Activated naive CD4-positive, alpha-beta T cell treated with anti-CD3 and anti-CD28 coated beads, Interleukin-2, amount 50 U/mL, for 72 hours (primary cell): ENCODE results near the gene TMBIM1. TPM values are rescaled to one million over a fixed set of nuclear protein-coding genes. Genes with fewer than 3 reads are reported as not detected.
"Not testable (repeated sequence)": the region's sequence is repeated elsewhere in the genome, so short reads cannot be mapped to it uniquely, and the experiment has no call there.

ENCODE experiments used
- ATAC-seq, 2 donors: fragments of 150-1000 bp; cut with Tn5 transposase; 2 replicates each; pipeline ENCODE4 v1.10.0; 2021; ENCODE audit warnings: mild to moderate bottlenecking in 2 of 2, moderate library complexity in 2 of 2
- DNase-seq, 2 donors: peaks; one replicate each; pipeline ENCODE4 v3.0.0; 2021 to 2022; ENCODE audit warnings: low spot score in 2 of 2
- H3K27ac Mint-ChIP-seq, 2 donors: one replicate each; pipeline ENCODE4 v1.8.0; 2022; ENCODE audit warnings: mild to moderate bottlenecking in 2 of 2, mixed read lengths in 2 of 2
- H3K36me3 Mint-ChIP-seq, 2 donors: one replicate each; pipeline ENCODE4 v1.8.0; 2022; ENCODE audit warnings: mixed read lengths in 2 of 2
- H3K9me3 Mint-ChIP-seq, 2 donors: one replicate each; pipeline ENCODE4 v1.8.0; 2022; ENCODE audit warnings: mixed read lengths in 2 of 2
- total RNA-seq, 2 donors: library from RNA; stranded (reverse); gene quantifications; one replicate each; pipeline ENCODE4 v1.2.3, GENCODE V29; 2022

TMBIM1 gene
- total RNA-seq, 2 donors from 2014 or later = 46.1 to 47.5 TPM

DNA sequence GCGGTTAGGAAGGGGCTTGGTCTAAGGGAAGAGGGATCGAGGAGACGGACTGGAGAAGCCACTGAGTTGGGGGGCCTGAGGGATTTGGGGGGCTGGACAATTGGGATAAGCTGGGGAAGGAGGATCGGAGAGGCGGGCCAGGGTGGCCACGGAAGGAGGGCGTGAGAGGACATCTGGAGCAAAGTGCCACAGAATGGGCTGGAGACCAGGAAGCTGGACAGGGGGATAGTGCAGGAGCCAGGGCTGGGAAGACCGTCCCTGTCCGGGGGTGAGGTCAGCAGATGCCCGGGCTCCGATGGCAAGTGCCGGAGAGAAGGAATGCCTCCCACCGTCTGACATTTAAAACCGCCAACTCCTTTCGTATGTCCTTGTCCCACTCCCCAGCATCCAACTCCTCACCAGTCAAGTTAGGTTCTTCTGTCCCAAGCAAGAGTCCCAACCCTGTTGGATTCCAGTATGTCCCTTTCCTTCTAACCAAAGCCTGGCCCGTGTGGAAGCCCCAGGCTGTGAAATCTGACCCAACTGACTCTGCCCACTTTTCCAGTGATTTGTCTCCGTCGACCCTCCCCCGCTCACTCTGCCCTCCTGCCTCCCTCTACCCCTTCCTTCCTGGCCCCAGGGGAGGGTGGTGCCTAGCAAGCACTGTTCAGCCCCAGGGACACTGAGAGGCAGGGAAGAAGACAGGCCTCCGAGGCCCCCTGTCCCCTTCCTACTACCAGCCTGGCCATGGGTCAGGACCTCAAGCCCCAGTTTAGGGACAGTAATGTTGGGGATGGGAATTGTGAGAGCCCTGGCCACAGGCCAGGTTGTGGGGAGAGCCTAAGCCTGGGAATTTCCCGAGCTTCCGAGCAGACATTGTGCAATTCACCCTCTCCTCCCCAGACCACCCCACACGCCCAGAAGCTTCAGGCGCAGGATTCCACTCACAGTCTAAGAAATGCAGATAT lies 31.5 kb upstream of the TMBIM1 start:
- peak overlapping the region in 1 of 2 donors; percentile 79 for H3K27ac Mint-ChIP-seq
- no peaks in the 10 kb centered on the region for H3K9me3 Mint-ChIP-seq
- DNase-seq (no peak), ATAC-seq (no peak)
- no peaks in the 10 kb centered on the region for H3K36me3 Mint-ChIP-seq

DNA sequence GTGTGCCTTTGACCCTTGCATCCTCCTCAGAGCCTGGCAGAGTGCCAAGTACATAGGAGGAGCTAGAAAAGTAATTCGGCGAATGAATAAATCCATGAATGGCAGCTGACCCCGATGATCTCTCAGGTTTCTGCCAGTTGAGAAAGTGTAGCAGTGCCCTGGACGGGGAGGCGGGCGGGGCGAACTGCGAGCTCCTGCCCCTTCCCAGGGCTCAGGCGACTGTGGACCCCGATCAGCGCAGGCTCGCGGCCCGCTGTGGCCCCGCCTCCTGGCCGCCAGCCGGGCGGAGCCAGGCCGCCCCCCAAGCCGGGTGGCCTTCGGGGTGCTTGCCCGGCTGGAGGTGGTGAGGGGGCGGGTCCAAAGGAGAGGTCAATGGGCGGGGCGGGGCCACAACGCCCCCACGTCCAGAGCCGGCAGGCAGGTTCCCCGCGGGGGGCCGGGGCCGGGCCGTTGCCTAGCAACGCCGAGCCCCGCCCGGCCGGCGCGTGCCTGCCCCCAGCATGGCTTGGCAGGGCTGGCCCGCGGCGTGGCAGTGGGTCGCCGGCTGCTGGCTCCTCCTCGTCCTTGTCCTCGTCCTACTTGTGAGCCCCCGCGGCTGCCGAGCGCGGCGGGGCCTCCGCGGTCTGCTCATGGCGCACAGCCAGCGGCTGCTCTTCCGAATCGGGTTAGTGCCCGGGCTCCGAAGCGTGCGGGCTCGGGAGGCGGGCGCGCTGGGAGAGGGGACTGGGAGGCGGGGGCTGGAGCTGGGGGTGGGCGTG lies 30.6 kb upstream of the TMBIM1 start:
- ATAC-seq = peak; percentile 68 to 85
- peak in 1 of 2 donors; percentile 36 for DNase-seq
- no peaks in the 10 kb centered on the region for H3K9me3 Mint-ChIP-seq
- H3K36me3 Mint-ChIP-seq = no peaks in the 10 kb centered on the region
- peak overlapping the region in 1 of 2 donors; percentile 79 for H3K27ac Mint-ChIP-seq

DNA sequence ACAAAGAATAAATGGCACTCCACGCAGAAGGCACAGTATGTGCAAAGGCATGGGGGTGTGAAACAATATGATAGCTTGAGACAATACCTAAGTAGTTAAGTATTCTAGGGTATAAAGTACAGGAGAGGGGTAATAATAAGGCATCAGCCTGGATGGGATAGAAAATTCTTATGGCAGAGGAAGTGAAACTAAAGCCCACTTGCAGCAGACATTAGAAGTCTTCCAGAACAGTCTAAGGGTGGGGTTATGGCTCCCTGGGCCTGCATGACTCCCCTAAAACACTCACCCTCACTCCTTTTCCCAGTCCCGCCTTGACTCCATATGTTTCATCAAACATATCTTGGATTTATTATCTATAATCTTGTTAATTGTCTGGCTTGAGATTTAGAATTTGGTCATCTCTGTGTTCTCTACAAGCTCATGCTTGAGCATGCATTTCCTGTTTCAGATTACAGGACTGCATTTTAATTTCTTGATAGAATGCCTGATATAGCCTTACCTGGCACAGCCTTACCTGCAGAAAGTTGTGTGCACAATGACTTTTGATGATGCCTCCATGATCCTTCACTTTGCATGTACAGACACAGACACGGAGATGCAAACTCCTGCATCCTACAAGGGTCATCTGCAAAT lies 28.5 kb upstream of the TMBIM1 start:
- no peak for ATAC-seq
- Mint-ChIP-seq H3K9me3 (no peaks in the 10 kb centered on the region), H3K27ac (no peak overlapping the region), H3K36me3 (no peaks in the 10 kb centered on the region)
- no peak for DNase-seq

DNA sequence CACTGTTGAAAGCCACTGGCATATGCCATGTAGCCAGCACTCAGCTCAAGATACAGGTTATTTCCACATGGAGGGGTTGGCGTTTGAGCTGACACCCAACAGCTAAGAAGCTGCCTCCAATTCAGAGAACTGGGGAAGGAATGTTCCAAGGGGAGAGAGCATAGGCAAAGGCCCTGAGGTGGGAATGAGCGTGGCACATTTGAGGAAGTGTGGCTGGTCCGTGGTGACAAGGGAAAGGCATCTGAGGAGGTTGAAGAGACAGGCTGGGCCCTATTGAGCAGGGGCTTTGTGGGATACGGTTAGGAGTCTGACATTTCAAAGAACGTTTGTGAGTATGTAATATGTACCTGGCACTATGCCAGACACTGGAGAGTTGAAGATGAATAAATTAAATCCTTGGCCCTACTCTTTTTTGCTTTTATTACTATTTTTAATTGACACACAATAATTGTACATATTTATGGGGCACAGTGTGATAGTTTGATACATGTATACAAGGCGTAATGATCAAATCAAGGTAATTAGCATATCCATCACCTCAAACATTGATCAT lies 27.6 kb upstream of the TMBIM1 start:
- ATAC-seq (no peak), DNase-seq (no peak)
- Mint-ChIP-seq H3K9me3 (no peaks in the 10 kb centered on the region), H3K27ac (no peak overlapping the region), H3K36me3 (no peaks in the 10 kb centered on the region)

DNA sequence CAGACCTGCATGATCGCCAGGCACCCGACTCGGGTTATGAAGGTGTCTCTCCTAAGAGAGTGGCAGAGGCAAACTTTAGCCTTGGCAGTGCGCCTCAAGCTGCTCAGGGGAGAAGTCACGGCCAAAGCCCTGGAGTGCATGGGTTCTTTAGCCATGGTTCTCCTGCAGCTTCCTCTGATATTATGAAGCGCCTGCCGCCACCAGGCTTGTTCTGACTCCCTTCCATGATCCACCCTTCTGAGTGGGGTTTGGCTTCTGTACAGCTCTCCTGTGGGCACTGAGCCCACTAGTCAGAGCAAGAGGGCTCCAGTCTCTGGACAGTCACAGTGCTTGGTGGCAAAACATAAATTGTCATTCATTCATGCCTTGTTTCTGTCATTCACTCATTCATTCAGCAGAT lies 25.9 kb upstream of the TMBIM1 start:
- no peaks in the 10 kb centered on the region for H3K36me3 Mint-ChIP-seq
- no peak for ATAC-seq
- DNase-seq = no peak
- no peaks in the 10 kb centered on the region for H3K9me3 Mint-ChIP-seq
- H3K27ac Mint-ChIP-seq = no peak overlapping the region

DNA sequence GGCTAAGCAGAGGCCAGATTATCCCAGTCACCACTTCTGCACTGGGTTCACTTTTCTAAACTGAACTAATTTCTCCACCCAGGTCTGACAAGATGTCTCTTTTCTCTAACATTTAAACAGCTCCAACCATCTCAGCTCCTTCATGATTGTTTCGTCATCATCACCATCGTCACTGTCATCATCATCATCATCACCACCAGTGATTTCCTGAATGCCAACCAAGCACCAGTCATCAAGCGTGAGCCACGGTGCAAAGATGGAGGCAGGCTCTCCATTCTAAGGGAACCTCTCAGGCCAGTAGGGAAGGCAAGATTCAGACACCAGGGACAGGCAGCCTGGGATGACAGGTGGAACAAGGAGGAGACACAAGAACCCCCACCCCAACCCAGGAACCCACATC lies 25.5 kb upstream of the TMBIM1 start:
- ATAC-seq = no peak
- DNase-seq = no peak
- H3K9me3 Mint-ChIP-seq = no peaks in the 10 kb centered on the region
- no peaks in the 10 kb centered on the region for H3K36me3 Mint-ChIP-seq
- no peak overlapping the region for H3K27ac Mint-ChIP-seq

DNA sequence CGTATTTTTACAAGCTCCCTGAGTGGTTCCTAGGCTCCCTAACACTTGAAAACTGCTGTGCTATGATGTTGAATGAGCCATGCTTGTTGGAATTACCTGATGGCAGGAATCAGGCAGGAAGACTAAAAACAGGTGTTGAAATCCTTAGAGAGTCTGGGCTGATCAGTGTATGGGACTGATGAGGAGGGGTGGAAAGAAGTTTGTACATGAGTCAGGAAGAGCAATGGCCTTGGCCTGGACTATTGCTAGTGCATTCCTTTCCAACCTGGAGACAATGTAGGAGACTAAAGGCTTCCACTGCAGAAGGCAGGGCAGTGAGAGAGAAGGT lies 25.0 kb upstream of the TMBIM1 start:
- no peak for ATAC-seq
- Mint-ChIP-seq H3K9me3 (no peaks in the 10 kb centered on the region), H3K36me3 (no peaks in the 10 kb centered on the region), H3K27ac (peak overlapping the region in 1 of 2 donors; percentile 74)
- DNase-seq = no peak

DNA sequence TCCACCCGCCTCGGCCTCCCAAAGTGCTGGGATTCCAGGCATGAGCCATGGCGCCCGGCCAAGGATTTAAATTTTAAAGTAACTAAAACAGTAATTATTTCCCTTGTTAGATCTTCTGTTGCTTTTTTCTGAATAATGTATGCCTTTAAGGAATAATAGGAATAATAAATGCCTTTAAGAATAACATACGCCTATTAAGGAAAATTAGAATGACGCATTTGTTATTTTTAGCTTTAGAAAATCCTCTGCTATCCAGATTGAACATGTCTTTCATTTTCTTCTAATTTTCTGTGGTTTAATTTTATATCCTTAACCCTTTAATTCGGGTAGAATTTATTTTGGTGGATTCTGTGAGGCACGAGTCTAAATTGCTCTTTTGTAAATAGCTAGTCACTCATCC lies 23.1 kb upstream of the TMBIM1 start:
- H3K9me3 Mint-ChIP-seq = no peaks in the 10 kb centered on the region
- no peak overlapping the region for H3K27ac Mint-ChIP-seq
- ATAC-seq (no peak), DNase-seq (no peak)
- no peaks in the 10 kb centered on the region for H3K36me3 Mint-ChIP-seq

DNA sequence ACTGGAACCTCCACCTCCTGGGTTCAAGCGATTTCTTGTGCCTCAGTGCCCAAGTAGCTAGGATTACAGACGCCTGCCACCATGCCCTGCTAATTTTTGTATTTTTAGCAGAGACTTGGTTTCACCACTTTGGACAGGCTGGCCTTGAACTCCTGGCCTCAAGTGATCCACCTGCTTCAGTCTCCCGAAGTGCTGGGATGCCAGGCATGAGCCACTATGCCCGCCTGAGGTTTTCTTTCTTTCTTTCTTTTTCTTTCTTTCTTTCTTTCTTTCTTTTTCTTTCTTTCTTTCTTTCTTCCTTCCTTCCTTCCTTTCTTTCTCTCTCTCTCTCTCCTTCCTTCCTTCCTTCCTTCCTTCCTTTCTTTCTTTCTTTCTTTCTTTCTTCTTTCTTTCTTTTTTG lies 22.5 kb upstream of the TMBIM1 start:
- not testable (repeated sequence) for H3K36me3 Mint-ChIP-seq, ATAC-seq, DNase-seq, H3K9me3 Mint-ChIP-seq, H3K27ac Mint-ChIP-seq

DNA sequence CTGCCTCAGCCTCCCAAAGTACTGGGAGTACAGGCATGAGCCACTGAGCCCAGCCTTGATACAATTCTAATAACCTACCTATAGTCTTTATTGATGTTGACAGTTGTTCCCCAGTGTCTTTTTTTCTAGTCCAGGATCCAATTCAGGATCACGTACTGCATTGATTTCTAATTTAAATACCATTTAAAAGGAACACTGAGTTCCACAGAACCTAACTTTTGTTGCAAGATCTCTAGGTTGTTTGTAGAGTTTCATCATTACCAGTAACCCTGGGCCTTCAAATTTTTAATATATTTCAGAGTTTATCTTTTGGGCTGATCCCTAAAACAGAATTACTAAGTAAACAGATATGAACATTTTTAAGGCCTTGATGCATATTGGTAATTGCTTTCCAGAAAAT lies 21.1 kb upstream of the TMBIM1 start:
- Mint-ChIP-seq H3K27ac (no peak overlapping the region), H3K9me3 (no peaks in the 10 kb centered on the region), H3K36me3 (no peaks in the 10 kb centered on the region)
- DNase-seq (no peak), ATAC-seq (no peak)

DNA sequence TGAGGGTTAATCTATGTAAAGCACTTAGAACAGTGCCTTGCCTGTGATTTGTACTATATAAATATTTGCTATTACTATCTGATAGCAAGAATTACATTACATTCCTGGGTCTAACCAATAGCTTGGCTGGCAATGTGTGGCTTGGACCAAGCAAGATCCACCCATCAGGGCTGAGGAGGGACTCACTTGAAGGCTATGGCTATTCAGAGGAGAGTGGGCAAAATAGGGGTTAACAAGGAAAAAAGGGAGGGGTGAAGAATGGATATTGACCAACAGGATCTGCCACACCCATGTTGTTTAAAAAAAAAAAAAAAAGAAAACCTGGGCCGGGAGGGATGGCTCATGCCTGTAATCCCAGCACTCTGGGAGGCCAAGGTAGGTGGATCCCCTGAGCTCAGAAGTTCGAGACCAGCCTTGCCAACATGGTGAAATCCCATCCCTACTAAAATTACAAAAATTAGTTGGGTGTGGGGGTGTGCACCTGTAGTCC lies 20.0 kb upstream of the TMBIM1 start:
- H3K9me3 Mint-ChIP-seq = no peaks in the 10 kb centered on the region
- no peak overlapping the region for H3K27ac Mint-ChIP-seq
- H3K36me3 Mint-ChIP-seq = no peaks in the 10 kb centered on the region
- ATAC-seq = no peak
- no peak for DNase-seq

DNA sequence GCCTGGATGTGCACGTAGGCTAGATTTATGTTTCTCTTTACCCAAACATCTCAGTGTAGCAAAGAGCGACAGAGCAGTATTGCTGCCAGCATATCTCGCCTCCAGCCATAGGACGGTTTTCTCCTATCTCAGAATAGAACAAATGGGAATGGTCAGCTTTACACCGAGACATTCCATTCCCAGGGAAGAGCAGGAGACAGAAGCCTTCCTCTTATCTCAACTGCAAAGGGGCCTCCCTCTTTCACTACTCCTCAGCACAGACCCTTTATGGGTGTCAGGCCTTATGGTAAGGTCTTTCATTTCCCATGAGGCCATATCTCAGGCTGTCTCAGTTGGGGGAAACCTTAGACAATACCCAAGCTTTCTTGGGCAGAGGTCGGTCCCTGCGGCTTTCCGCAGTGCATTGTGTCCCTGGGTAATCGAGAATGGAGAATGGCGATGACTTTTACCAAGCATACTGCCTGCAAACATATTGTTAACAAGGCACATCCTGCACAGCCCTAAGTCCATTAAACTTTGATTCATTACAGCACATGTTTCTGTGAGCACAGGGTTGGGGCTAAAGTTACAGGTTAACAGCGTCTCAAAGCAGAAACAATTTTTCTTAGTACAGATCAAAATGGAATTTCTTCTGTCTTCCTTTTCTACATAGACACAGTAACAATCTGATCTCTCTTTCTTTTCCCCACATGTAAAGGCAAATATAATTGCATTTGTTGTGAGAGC lies 19.4 kb upstream of the TMBIM1 start:
- not testable (repeated sequence) for ATAC-seq, H3K27ac Mint-ChIP-seq, H3K9me3 Mint-ChIP-seq, DNase-seq, H3K36me3 Mint-ChIP-seq

DNA sequence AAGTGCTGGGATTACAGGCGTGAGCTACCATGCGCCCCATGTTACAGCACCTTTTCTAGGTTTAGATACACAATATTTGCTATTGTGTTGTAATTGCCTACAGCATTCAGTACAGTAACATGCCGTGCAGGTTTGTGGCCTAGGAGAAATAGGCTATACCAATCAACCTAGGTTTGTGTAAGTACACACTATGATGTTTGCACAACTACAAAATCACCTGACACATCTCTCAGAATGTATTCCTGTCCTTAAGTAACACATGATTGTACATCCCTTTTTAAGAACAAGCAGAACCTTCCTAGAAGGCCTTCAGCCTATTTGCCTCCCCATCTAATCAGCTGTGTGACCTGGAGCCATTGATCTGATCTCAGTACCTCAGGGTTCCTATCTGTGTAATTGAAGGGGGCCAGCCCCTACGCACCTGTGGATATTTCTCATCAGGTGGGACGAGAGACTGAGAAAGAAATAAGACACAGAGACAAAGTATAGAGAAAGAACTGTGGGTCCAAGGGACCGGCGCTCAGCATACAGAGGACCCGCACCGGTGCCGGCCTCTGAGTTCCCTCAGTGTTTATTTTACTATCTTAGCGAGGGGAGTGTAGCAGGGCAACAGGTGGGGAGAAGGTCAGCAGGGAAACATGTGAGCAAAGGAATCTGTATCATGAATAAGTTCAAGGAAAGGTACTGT lies 18.7 kb upstream of the TMBIM1 start:
- Mint-ChIP-seq H3K9me3 (no peaks in the 10 kb centered on the region), H3K27ac (no peak overlapping the region), H3K36me3 (no peaks in the 10 kb centered on the region)
- ATAC-seq = no peak
- DNase-seq = no peak

DNA sequence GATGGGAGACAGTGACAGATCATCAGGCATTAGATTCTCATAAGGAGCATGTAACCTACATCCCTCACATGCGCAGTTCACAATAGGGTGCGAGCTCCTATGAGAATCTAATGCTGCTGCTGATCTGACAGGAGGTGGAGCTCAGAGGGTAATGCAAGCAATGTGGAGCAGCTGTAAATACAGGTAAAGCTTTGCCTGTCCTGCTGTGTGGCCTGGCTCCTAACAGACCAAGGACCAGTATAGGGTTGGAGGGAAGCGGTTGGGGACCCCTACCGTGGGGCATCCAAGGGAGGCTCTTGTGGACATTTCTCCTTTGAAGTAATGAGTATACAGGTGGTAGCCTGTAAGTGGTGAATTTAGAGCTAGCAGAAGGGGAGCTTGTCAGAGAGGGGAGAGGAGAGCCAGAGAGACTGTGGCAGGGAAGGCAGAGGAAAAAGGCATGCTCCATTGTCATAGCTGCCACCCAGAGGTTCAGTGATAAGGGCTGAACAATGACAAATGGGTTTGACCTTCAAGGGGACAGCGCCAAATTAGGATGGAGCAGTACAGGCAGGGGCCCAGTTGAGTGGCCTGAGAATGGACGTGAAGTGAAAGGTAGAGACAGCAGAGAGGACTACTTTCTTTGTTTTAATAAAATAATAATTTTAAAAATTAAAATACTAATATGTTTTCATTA lies 15.2 kb upstream of the TMBIM1 start:
- ATAC-seq (no peak), DNase-seq (no peak)
- no peaks in the 10 kb centered on the region for H3K36me3 Mint-ChIP-seq
- H3K9me3 Mint-ChIP-seq = no peaks in the 10 kb centered on the region
- no peak overlapping the region for H3K27ac Mint-ChIP-seq

DNA sequence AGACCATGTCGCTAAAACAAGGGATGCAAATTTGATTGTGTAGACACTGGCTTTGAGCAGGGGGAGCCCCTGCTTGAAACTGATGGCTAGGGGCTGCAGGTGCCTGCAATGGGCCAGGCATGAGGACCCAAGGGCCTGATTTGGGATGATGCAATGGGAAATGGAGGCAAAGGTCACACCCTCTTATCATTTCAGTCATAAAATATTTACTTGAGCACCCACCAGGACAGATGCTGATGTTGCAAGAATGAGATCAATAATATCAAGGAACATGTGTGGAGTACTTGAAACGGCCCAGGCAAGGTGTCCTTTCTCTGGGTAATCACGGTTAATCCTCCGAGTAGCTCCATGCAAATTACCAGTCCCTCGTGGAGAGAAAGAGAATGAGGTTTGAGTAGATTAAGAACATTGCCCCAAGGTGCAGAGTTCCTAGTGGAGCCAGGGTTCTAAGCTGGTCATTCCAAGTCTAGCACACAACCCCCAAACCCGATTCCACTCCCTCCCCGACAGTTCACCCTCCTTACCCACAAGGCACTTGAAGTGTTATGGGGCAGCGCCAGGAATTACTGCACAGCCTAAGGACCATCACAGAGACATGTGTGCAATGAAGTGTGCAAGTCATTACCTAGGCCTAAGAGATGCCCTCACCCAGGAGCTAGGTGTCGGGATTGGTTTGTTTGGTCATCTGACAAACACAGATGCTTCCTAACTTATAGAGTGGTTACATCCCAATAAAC lies 14.0 kb upstream of the TMBIM1 start:
- H3K9me3 Mint-ChIP-seq = no peaks in the 10 kb centered on the region

More for the DNA sequence above, 14.0 kb upstream of the TMBIM1 start:
- Mint-ChIP-seq H3K36me3 (no peaks in the 10 kb centered on the region), H3K27ac (no peak overlapping the region)
- no peak for DNase-seq
- ATAC-seq = no peak
